B cell (primary cell): ENCODE data around the gene TRIM60. TPM values are rescaled to one million over a fixed set of nuclear protein-coding genes. Genes with fewer than 3 reads are reported as not detected.

Source experiments
- ATAC-seq: fragments of 200-7000 bp; cut with Tn5 transposase; one replicate; pipeline ENCODE4 v1.10.0; 2021; ENCODE audit warnings: low read depth, mild to moderate bottlenecking, moderate number of reproducible peaks, moderate library complexity
- CTCF ChIA-PET: fragments of 350-600 bp; sonication (Branson Sonifier 250); formaldehyde crosslinking; loops from one replicate; lab custom pipeline; 2021; ENCODE audit warnings: antibody characterized with exemption, inconsistent platforms; lab: Charles Lee
- POLR2A ChIA-PET: fragments of 350-600 bp; sonication (Branson Sonifier 250); formaldehyde crosslinking; loops from one replicate; lab custom pipeline; 2021; ENCODE audit warnings: antibody characterized with exemption; lab: Charles Lee
- DNase-seq: peaks from one replicate; pipeline ENCODE4 v3.0.0; 2013
- H2AFZ ChIP-seq: 2 replicates; pipeline ENCODE4 v1.6.1; 2012; ENCODE audit warnings: mild to moderate bottlenecking, low read depth, low read length; ENCODE audit not compliant: insufficient read depth, poor library complexity, severe bottlenecking
- H3K27ac ChIP-seq, 2 donors: 1 replicate in 1 of 2; 2 replicates in 1 of 2; pipeline ENCODE4 v1.5.1; 2012 to 2013; ENCODE audit warnings: low read length in 2 of 2, mild to moderate bottlenecking in 2 of 2, moderate library complexity in 1 of 2
- H3K27me3 ChIP-seq, 4 experiments: fragments of 200-600 bp in 1 of 4; sonication (generic) in 1 of 4; replicated peaks in 1 of 4; 1 replicate in 2 of 4; 2 replicates in 2 of 4; pipeline versions ENCODE4 v1.6.1 to v1.7.0; 2013 to 2016; ENCODE audit warnings: low read length in 3 of 4, mild to moderate bottlenecking in 2 of 4, mixed read lengths in 1 of 4, moderate library complexity in 1 of 4; ENCODE audit not compliant: insufficient read depth in 4 of 4, control insufficient read depth in 3 of 4; ENCODE audit errors: control extremely low read depth in 1 of 4
- H3K36me3 ChIP-seq, 2 experiments: replicated peaks in 1 of 2; 1 replicate in 1 of 2; 2 replicates in 1 of 2; pipeline versions ENCODE4 v1.6.1 to v1.7.1; 2013; ENCODE audit warnings: low read length in 1 of 2; ENCODE audit not compliant: insufficient read depth in 2 of 2, control insufficient read depth in 1 of 2; ENCODE audit errors: control extremely low read depth in 1 of 2, extremely low read depth in 1 of 2
- H3K4me1 ChIP-seq, 2 donors: fragments of 200-600 bp in 1 of 2; sonication (generic) in 1 of 2; 1 replicate in 1 of 2; 2 replicates in 1 of 2; pipeline versions ENCODE4 v1.5.1 to v1.6.1; 2013 to 2017; ENCODE audit warnings: low read length in 2 of 2; ENCODE audit not compliant: control insufficient read depth in 2 of 2, insufficient read depth in 2 of 2
- H3K4me2 ChIP-seq: replicated peaks from 2 replicates; pipeline ENCODE3; 2012; ENCODE audit warnings: mild to moderate bottlenecking, low read depth, low read length; ENCODE audit not compliant: poor library complexity, severe bottlenecking
- H3K4me3 ChIP-seq, 5 experiments: fragments of 200-600 bp in 1 of 5; sonication (generic) in 1 of 5; 1 replicate in 3 of 5; 2 replicates in 2 of 5; pipeline versions ENCODE4 v1.5.1 to v1.7.0; 2011 to 2016; ENCODE audit warnings: low read length in 4 of 5, mild to moderate bottlenecking in 4 of 5, low read depth in 2 of 5, control low read depth in 1 of 5, moderate library complexity in 1 of 5; ENCODE audit not compliant: insufficient read depth in 1 of 5; ENCODE audit errors: control extremely low read depth in 1 of 5, extremely low read depth in 1 of 5
- H3K79me2 ChIP-seq: fragments of 200-600 bp; sonication (generic); one replicate; pipeline ENCODE4 v1.6.0; 2016; ENCODE audit warnings: low read length; ENCODE audit not compliant: control insufficient read depth, insufficient read depth
- H3K9ac ChIP-seq: fragments of 200-600 bp; sonication (generic); 2 replicates; pipeline ENCODE4 v1.6.1; 2017; ENCODE audit warnings: mild to moderate bottlenecking, low read length, moderate library complexity
- H3K9me3 ChIP-seq, 3 donors: one replicate each; pipeline versions ENCODE4 v1.6.1 to v1.7.1; 2013; ENCODE audit warnings: low read length in 2 of 3; ENCODE audit not compliant: control insufficient read depth in 2 of 3, insufficient read depth in 1 of 3; ENCODE audit errors: control extremely low read depth in 1 of 3
- H4K20me1 ChIP-seq: 2 replicates; pipeline ENCODE4 v1.6.0; 2012; ENCODE audit warnings: mild to moderate bottlenecking, low read length; ENCODE audit not compliant: insufficient read depth, control insufficient read depth, poor library complexity, severe bottlenecking
- H3K27ac Mint-ChIP-seq: one replicate; pipeline ENCODE4 v1.8.0; 2021; ENCODE audit warnings: mixed read lengths
- H3K27me3 Mint-ChIP-seq: one replicate; pipeline ENCODE4 v1.8.0; 2021; ENCODE audit warnings: mixed read lengths
- H3K4me1 Mint-ChIP-seq: one replicate; pipeline ENCODE4 v1.8.0; 2021; ENCODE audit warnings: mixed read lengths
- H3K4me3 Mint-ChIP-seq: one replicate; pipeline ENCODE4 v1.8.0; 2021; ENCODE audit warnings: mixed read lengths
- H3K9me3 Mint-ChIP-seq: one replicate; pipeline ENCODE4 v1.8.0; 2022; ENCODE audit warnings: mixed read lengths; ENCODE audit not compliant: insufficient read depth
- CTCF ChIP-seq: fragments of 200-600 bp; IDR thresholded peaks from one replicate; pipeline ENCODE4 v1.8.0; 2022; ENCODE audit warnings: antibody characterized with exemption, mild to moderate bottlenecking
- EZH2 ChIP-seq: IDR thresholded peaks from 2 replicates; pipeline ENCODE4 v1.6.1; 2012; ENCODE audit warnings: borderline replicate concordance, low read depth, mild to moderate bottlenecking, moderate library complexity, low read length; ENCODE audit not compliant: insufficient read depth, poor library complexity, severe bottlenecking
- WGBS: methylation state at CpG from one replicate; pipeline ENCODE4 v1.1.5; 2013; ENCODE audit warnings: missing lambda C conversion rate; ENCODE audit not compliant: insufficient coverage; 5-methylcytosine and 5-hydroxymethylcytosine counted together
- intact Hi-C: fragments of 100-400 bp; cut with micrococcal nuclease; formaldehyde crosslinking; loops from one replicate; pipeline ENCODE4 v1.10.0; 2022
- polyA plus RNA-seq: library from polyadenylated mRNA; depleted of rRNA; stranded (reverse); fragments of >200 nt; gene quantifications from 2 replicates; pipeline ENCODE4 v1.2.3, GENCODE V29; 2012
- total RNA-seq, 2 donors: library from RNA; stranded (reverse); fragments of 120-200 nt in 1 of 2; gene quantifications; 1 replicate in 1 of 2; 2 replicates in 1 of 2; pipeline versions ENCODE4 v1.2.3 to v1.2.4, GENCODE V29; 2013 to 2022

The TRIM60 gene
- total and polyA plus RNA-seq, 2 donors (not counting 1 experiment from before 2014, with no cell fraction given), result not detected

DNA sequence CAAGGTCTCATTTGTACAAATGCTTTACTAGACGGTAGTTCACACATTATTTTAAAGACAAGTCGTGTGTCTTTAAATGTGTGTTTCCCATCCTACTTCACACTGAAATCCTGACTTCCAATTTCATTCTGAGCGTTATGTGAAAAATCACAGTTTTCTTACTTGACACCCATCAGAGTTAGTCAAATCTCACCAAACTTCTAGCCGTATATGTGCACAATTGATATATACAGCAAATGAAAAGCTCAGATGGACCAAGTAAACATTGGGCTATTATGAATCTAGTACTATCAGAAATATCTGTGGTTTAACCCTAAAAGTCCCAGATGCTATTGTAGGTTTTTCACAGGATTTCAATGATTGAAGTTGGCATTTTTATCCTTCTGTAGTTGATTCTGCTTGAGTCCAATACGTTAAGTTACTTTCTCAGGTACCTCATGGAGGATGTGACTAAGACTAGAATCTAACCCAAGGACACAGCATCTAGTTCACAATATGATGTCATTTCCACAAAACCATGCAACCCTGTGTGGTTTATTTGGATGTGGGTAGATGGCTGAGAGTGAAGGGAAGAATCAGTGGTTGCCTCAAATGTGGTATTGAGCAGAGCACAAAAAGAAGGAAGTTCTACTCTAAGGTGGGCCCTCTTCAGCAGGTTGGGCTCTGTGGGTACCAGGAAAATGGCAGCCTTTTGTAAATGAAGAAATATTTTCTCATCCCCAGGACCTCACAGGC, 22.1 kb upstream of the TRIM60 start:
- TF ChIP-seq EZH2 (no peak), CTCF (no peak)
- H3K79me2 ChIP-seq, result no peaks in the 10 kb centered on the region
- H3K9ac ChIP-seq, result no peak overlapping the region
- no CpG with 5 or more reads among the region's 5 CpGs for WGBS
- ChIA-PET POLR2A (no interaction called here), CTCF (no interaction called here)
- H3K4me3 ChIP-seq, result no peak overlapping the region
- no peaks in the 10 kb centered on the region for H3K36me3 ChIP-seq
- H2AFZ ChIP-seq, result no peak overlapping the region
- H3K4me1 ChIP-seq, result no peaks in the 10 kb centered on the region
- no peaks in the 10 kb centered on the region for H3K27me3 ChIP-seq
- Mint-ChIP-seq H3K4me1 (no peaks in the 10 kb centered on the region), H3K27ac (no peak overlapping the region), H3K27me3 (peaks cover 19% of the 10 kb centered on the region), H3K4me3 (no peak overlapping the region), H3K9me3 (no peaks in the 10 kb centered on the region)
- H3K4me2 ChIP-seq, result no peak overlapping the region
- no peaks in the 10 kb centered on the region for H3K9me3 ChIP-seq
- ATAC-seq (no peak), DNase-seq (no peak)
- no peaks in the 10 kb centered on the region for H4K20me1 ChIP-seq
- no peak overlapping the region for H3K27ac ChIP-seq
- intact Hi-C loops, result no loop called here

- DNase-seq, result no peak
- TF ChIP-seq CTCF (no peak), EZH2 (no peak)
- H3K9ac ChIP-seq, result no peak overlapping the region
- H3K36me3 ChIP-seq, result no peaks in the 10 kb centered on the region
- no peaks in the 10 kb centered on the region for H4K20me1 ChIP-seq
- Mint-ChIP-seq H3K27me3 (peaks cover 14% of the 10 kb centered on the region), H3K4me3 (no peak overlapping the region), H3K4me1 (no peaks in the 10 kb centered on the region), H3K27ac (no peak overlapping the region), H3K9me3 (no peaks in the 10 kb centered on the region)
- no peaks in the 10 kb centered on the region for H3K79me2 ChIP-seq
- H3K4me3 ChIP-seq, result no peak overlapping the region
- no peaks in the 10 kb centered on the region for H3K9me3 ChIP-seq
- intact Hi-C loops, result no loop called here
- ATAC-seq, result no peak
- no peaks in the 10 kb centered on the region for H3K27me3 ChIP-seq
- H3K4me2 ChIP-seq, result no peak overlapping the region
- no peaks in the 10 kb centered on the region for H3K4me1 ChIP-seq
- ChIA-PET CTCF (no interaction called here), POLR2A (no interaction called here)
- no peak overlapping the region for H2AFZ ChIP-seq
- WGBS, result 79% methylated on average over 2 of the region's 2 CpGs
- no peak overlapping the region for H3K27ac ChIP-seq
Observed at GRCh38 chr4:165010487-165010886, 21.3 kb upstream of the TRIM60 start.
